DND-41 (cell line): Measurements from ENCODE around the gene POLR1F.

Source experiments
- ATAC-seq: fragments of 200-7000 bp; cut with Tn5 transposase; 3 replicates; pipeline ENCODE4 v1.9.1; 2021; ENCODE audit warnings: low read depth; ENCODE audit not compliant: insufficient read depth
- DNase-seq: peaks from one replicate; pipeline ENCODE4 v3.0.0-alpha.2; 2020
- H2AFZ ChIP-seq: 2 replicates; pipeline ENCODE4 v1.6.0; 2012; ENCODE audit warnings: low read depth, low read length
- H3K27ac ChIP-seq: 2 replicates; pipeline ENCODE4 v1.5.1; 2012; ENCODE audit warnings: low read length, inconsistent platforms
- H3K27me3 ChIP-seq: fragments of 200-600 bp; sonication (generic); 2 replicates; pipeline ENCODE4 v1.6.0; 2012; ENCODE audit warnings: low read length, mild to moderate bottlenecking, inconsistent platforms; ENCODE audit not compliant: insufficient read depth, poor library complexity
- H3K36me3 ChIP-seq: 2 replicates; pipeline ENCODE4 v1.5.1; 2012; ENCODE audit warnings: low read length, inconsistent platforms; ENCODE audit not compliant: insufficient read depth
- H3K4me1 ChIP-seq: 2 replicates; pipeline ENCODE4 v1.5.1; 2012; ENCODE audit warnings: mild to moderate bottlenecking, low read length; ENCODE audit not compliant: insufficient read depth
- H3K4me2 ChIP-seq: 2 replicates; pipeline ENCODE4 v1.6.0; 2012; ENCODE audit warnings: mild to moderate bottlenecking, moderate library complexity, low read length, inconsistent platforms; ENCODE audit not compliant: insufficient read depth
- H3K4me3 ChIP-seq, 2 experiments: fragments of 200-600 bp in 1 of 2; shearing (Covaris generic) in 1 of 2; 2 replicates each; pipeline ENCODE4 v1.5.1; 2012 to 2016; ENCODE audit warnings: inconsistent platforms in 2 of 2, low read length in 2 of 2, mild to moderate bottlenecking in 2 of 2, low read depth in 1 of 2, moderate library complexity in 1 of 2
- H3K79me2 ChIP-seq: 2 replicates; pipeline ENCODE4 v1.6.0; 2012; ENCODE audit warnings: low read length, inconsistent platforms; ENCODE audit not compliant: insufficient read depth
- H3K9ac ChIP-seq: 2 replicates; pipeline ENCODE4 v1.6.0; 2012; ENCODE audit warnings: low read depth, mild to moderate bottlenecking, inconsistent platforms, low read length, moderate library complexity
- H3K9me3 ChIP-seq: 2 replicates; pipeline ENCODE4 v1.5.1; 2012; ENCODE audit warnings: low read length, moderate library complexity, mild to moderate bottlenecking, inconsistent platforms; ENCODE audit not compliant: insufficient read depth, severe bottlenecking
- H4K20me1 ChIP-seq: 2 replicates; pipeline ENCODE4 v1.6.0; 2012; ENCODE audit warnings: low read length; ENCODE audit not compliant: insufficient read depth
- CTCF ChIP-seq: IDR thresholded peaks from 2 replicates; pipeline ENCODE4 v1.5.1; 2012; ENCODE audit warnings: borderline replicate concordance, low read length, moderate library complexity, mild to moderate bottlenecking; ENCODE audit not compliant: poor library complexity, severe bottlenecking; ENCODE audit errors: extremely low read depth
- EZH2 ChIP-seq: IDR thresholded peaks from 3 replicates; pipeline ENCODE4 v1.6.1; 2012; ENCODE audit warnings: borderline replicate concordance, low read depth, mild to moderate bottlenecking, moderate library complexity, low read length, inconsistent platforms; ENCODE audit not compliant: severe bottlenecking

The POLR1F gene

GRCh38 chr7:19677180-19677579 lies 31.7 kb downstream of the POLR1F start:
- Histone ChIP-seq H3K36me3 (no peaks in the 10 kb centered on the region), H2AFZ (peak overlapping the region; percentile 64), H3K4me2 (peak overlapping the region; percentile 52), H3K9ac (peak overlapping the region; percentile 28; the same call in 1 of the 2 replicates), H3K27me3 (no peaks in the 10 kb centered on the region), H4K20me1 (no peaks in the 10 kb centered on the region), H3K27ac (peak overlapping the region; percentile 91), H3K4me1 (peaks cover 27% of the 10 kb centered on the region), H3K9me3 (no peaks in the 10 kb centered on the region), H3K79me2 (no peaks in the 10 kb centered on the region), H3K4me3 (0 out of 4 replicates have a peak overlapping the region, but pooled peaks of 1 of the 2 experiments have one; percentile 15)
- DNase-seq (peak; percentile 29), ATAC-seq (peak; percentile 83)
- TF ChIP-seq CTCF, result no peak
- no peak for TF ChIP-seq EZH2

- no peak for TF ChIP-seq EZH2
- H3K4me1 ChIP-seq, result peaks cover 27% of the 10 kb centered on the region
- no peaks in the 10 kb centered on the region for H4K20me1 ChIP-seq
- H3K4me2 ChIP-seq, result no peak overlapping the region
- DNase-seq, result no peak
- no peaks in the 10 kb centered on the region for H3K79me2 ChIP-seq
- no peaks in the 10 kb centered on the region for H3K36me3 ChIP-seq
- no peak overlapping the region for H3K9ac ChIP-seq
- no peak overlapping the region for H3K4me3 ChIP-seq
- H2AFZ ChIP-seq, result no peak overlapping the region
- no peak for ATAC-seq
- no peak overlapping the region for H3K27ac ChIP-seq
- H3K9me3 ChIP-seq, result no peaks in the 10 kb centered on the region
- no peaks in the 10 kb centered on the region for H3K27me3 ChIP-seq
Measured at GRCh38 chr7:19675816-19676215, 33.0 kb downstream of the POLR1F start.

DNA sequence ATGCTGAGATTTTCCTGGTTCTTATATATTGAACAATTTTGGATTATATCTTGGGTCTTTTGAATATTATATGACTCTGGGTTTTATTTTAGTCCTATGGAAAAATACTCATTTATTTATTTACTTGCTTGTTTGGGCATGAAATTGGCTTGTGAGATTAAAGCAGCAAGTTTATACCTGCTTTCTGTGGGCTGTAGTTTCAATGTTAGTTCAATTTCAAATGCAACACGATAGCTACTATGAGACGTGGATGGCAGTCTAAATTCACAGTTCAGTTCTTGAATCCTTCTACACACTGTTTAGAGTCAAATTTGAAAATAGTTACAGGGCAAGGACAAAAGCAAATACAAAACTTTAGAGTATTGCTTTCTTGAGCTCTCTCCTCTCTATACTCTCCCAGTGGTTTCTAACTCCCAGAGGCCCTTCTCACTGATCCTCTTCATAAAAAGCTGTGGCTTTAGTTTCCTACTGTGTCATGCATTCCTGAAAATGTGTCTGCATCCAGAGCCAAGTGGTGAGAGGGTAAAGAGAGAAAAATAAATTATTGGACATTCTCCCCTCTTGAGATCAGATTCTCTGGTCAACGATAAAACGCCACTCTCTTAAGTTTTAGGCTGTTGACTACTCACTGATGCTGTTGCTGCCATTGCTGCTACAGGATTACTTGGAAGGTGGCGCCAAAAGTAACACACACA lies 34.4 kb downstream of the POLR1F start:
- H3K4me3 ChIP-seq, result no peak overlapping the region
- no peaks in the 10 kb centered on the region for H3K27me3 ChIP-seq
- H3K9ac ChIP-seq, result no peak overlapping the region
- no peaks in the 10 kb centered on the region for H3K36me3 ChIP-seq
- no peak for DNase-seq
- H3K9me3 ChIP-seq, result no peaks in the 10 kb centered on the region
- peaks cover 27% of the 10 kb centered on the region for H3K4me1 ChIP-seq
- no peak for TF ChIP-seq EZH2
- TF ChIP-seq CTCF, result no peak
- no peak for ATAC-seq
- H4K20me1 ChIP-seq, result no peaks in the 10 kb centered on the region
- H3K79me2 ChIP-seq, result no peaks in the 10 kb centered on the region
- H3K27ac ChIP-seq, result no peak overlapping the region
- no peak overlapping the region for H3K4me2 ChIP-seq
- no peak overlapping the region for H2AFZ ChIP-seq

GRCh38 chr7:19670806-19671205 lies 38.0 kb downstream of the POLR1F start:
- H3K9ac ChIP-seq, result no peak overlapping the region
- no peak for DNase-seq
- H3K27me3 ChIP-seq, result no peaks in the 10 kb centered on the region
- no peak for TF ChIP-seq EZH2
- TF ChIP-seq CTCF, result no peak
- no peaks in the 10 kb centered on the region for H3K36me3 ChIP-seq
- H3K4me2 ChIP-seq, result no peak overlapping the region
- H4K20me1 ChIP-seq, result no peaks in the 10 kb centered on the region
- no peaks in the 10 kb centered on the region for H3K79me2 ChIP-seq
- ATAC-seq, result no peak
- H3K4me3 ChIP-seq, result no peak overlapping the region
- no peaks in the 10 kb centered on the region for H3K9me3 ChIP-seq
- no peak overlapping the region for H3K27ac ChIP-seq
- H3K4me1 ChIP-seq, result peaks cover 4% of the 10 kb centered on the region; the same call in 1 of the 2 replicates
- H2AFZ ChIP-seq, result no peak overlapping the region
